Tibial artery (tissue), 4 donors: ENCODE data around the gene PCDHGA7.
"Not testable (repeated sequence)": the region's sequence is repeated elsewhere in the genome, so short reads cannot be mapped to it uniquely, and the experiment has no call there.

Experiments
- DNase-seq, 2 donors: peaks; one replicate each; pipeline ENCODE4 v3.0.0-alpha.2; 2019
- H3K27ac ChIP-seq, 2 donors: fragments of 200-600 bp; sonication (generic) in 1 of 2; 1 replicate in 1 of 2; 2 replicates in 1 of 2; pipeline ENCODE4 v1.5.1; 2018 to 2019; ENCODE audit warnings: mild to moderate bottlenecking in 1 of 2
- H3K27me3 ChIP-seq, 2 donors: fragments of 200-600 bp; sonication (generic) in 1 of 2; one replicate each; pipeline versions ENCODE4 v1.5.1 to v1.6.0; 2016 to 2019
- H3K36me3 ChIP-seq, 3 donors: fragments of 200-600 bp; sonication (generic) in 2 of 3; one replicate each; pipeline ENCODE4 v1.5.1; 2016 to 2019; ENCODE audit warnings: mild to moderate bottlenecking in 2 of 3
- H3K4me1 ChIP-seq, 4 donors: fragments of 200-600 bp; sonication (generic) in 2 of 4; 1 replicate in 3 of 4; 2 replicates in 1 of 4; pipeline ENCODE4 v1.5.1; 2016 to 2019
- H3K4me3 ChIP-seq, 2 donors: fragments of 200-600 bp; sonication (generic) in 1 of 2; 1 replicate in 1 of 2; 2 replicates in 1 of 2; pipeline ENCODE4 v1.5.1; 2018 to 2019; ENCODE audit warnings: mild to moderate bottlenecking in 2 of 2
- H3K9me3 ChIP-seq, 3 donors: fragments of 200-600 bp; sonication (generic) in 1 of 3; one replicate each; pipeline ENCODE4 v1.5.1; 2016 to 2019
- CTCF ChIP-seq, 2 experiments: fragments of 200-600 bp in 1 of 2; fragments of 450-650 bp in 1 of 2; IDR thresholded peaks; one replicate each; pipeline ENCODE4 v1.5.1; 2017 to 2019; ENCODE audit warnings: antibody characterized with exemption in 2 of 2, mild to moderate bottlenecking in 1 of 2, moderate library complexity in 1 of 2
- intact Hi-C: fragments of 100-400 bp; cut with DNase I; formaldehyde crosslinking; loops from one replicate; pipeline ENCODE4 v1.15.0; 2023; ENCODE audit warnings: low total_unique reads

PCDHGA7 gene

GRCh38 chr5:141430332-141431113 is 48.0 kb downstream of the PCDHGA7 start, which contains the start of gene PCDHGA12:
PCDHGA12 (plus strand) TSS chr5:141430507; CDS start chr5:141430760, 253 bp downstream.
- Histone ChIP-seq H3K9me3 (peaks cover 19 to 97% (median 89%) of the 10 kb centered on the region in 3 donors), H3K27ac (no peak within 1 kb of the TSS), H3K4me1 (no peaks in the 10 kb centered on the region), H3K36me3 (peaks cover 9 to 35% (median 30%) of the 10 kb centered on the region in 3 donors), H3K4me3 (peak within 1 kb of the TSS; percentile 30 to 32), H3K27me3 (no peaks in the 10 kb centered on the region)
- DNase-seq: peak in 1 of 2 donors; percentile 63
- peak; percentile 9 to 22 for TF ChIP-seq CTCF (IDR thresholded peaks at IDR 0.05)
- intact Hi-C loops: no loop called here

GRCh38 chr5:141431286-141431685 is 48.7 kb downstream of the PCDHGA7 start:
- H3K27me3 ChIP-seq: no peaks in the 10 kb centered on the region
- DNase-seq: no peak
- TF ChIP-seq CTCF (IDR thresholded peaks at IDR 0.05): no peak
- peaks cover 17 to 97% (median 89%) of the 10 kb centered on the region in 3 donors for H3K9me3 ChIP-seq
- intact Hi-C loops: no loop called here
- peaks cover 9 to 31% (median 30%) of the 10 kb centered on the region in 3 donors for H3K36me3 ChIP-seq
- no peak overlapping the region for H3K27ac ChIP-seq
- H3K4me1 ChIP-seq: no peaks in the 10 kb centered on the region
- H3K4me3 ChIP-seq: peak overlapping the region; percentile 30 to 32

- peaks cover 11 to 97% (median 87%) of the 10 kb centered on the region in 3 donors for H3K9me3 ChIP-seq
- DNase-seq, H3K4me1 ChIP-seq, H3K27me3 ChIP-seq, H3K4me3 ChIP-seq, intact Hi-C loops, H3K27ac ChIP-seq: not testable (repeated sequence)
- H3K36me3 ChIP-seq: peaks cover 9 to 36% (median 27%) of the 10 kb centered on the region in 3 donors
Observed at GRCh38 chr5:141432308-141432707, 49.8 kb downstream of the PCDHGA7 start.

GRCh38 chr5:141432726-141433125 is 50.2 kb downstream of the PCDHGA7 start:
- H3K27ac ChIP-seq, H3K4me3 ChIP-seq, intact Hi-C loops, H3K4me1 ChIP-seq, DNase-seq, H3K27me3 ChIP-seq: not testable (repeated sequence)
- Histone ChIP-seq H3K36me3 (peaks cover 5 to 36% (median 27%) of the 10 kb centered on the region in 3 donors), H3K9me3 (peaks cover 11 to 97% (median 83%) of the 10 kb centered on the region in 3 donors)

- Histone ChIP-seq H3K27me3 (no peaks in the 10 kb centered on the region), H3K9me3 (peaks cover 7 to 95% (median 75%) of the 10 kb centered on the region in 3 donors), H3K36me3 (peaks cover 0 to 38% (median 16%) of the 10 kb centered on the region in 3 donors), H3K4me1 (no peaks in the 10 kb centered on the region), H3K27ac (no peak overlapping the region), H3K4me3 (no peak overlapping the region)
- DNase-seq: no peak
- intact Hi-C loops: no loop called here
- no peak for TF ChIP-seq CTCF (IDR thresholded peaks at IDR 0.05)
Observed at GRCh38 chr5:141434006-141434405, 51.5 kb downstream of the PCDHGA7 start.
